ENCODE measurements around the gene MGAT5B.

The MGAT5B gene

GRCh38 chr17:76981545-76982295 is 113.5 kb downstream of the MGAT5B start:
- no peak overlapping the region for H3K4me2 ChIP-seq (ENCODE audit: low read depth, low read length)
- TF ChIP-seq EZH2 (optimal IDR thresholded peaks at IDR 0.05; ENCODE audit: low read depth, low read length) (no peak), EZH2phosphoT487 (IDR thresholded peaks at IDR 0.05; ENCODE audit: low read length) (no peak), CTCF (IDR thresholded peaks at IDR 0.05; ENCODE audit: low read length) (no peak)
- H3K36me3 ChIP-seq (replicated peaks; ENCODE audit: insufficient read depth, low read length): no peaks in the 10 kb centered on the region
- H3K9ac ChIP-seq (ENCODE audit: low read length): no peak overlapping the region
- no peaks in the 10 kb centered on the region for H3K9me3 ChIP-seq (replicated peaks; ENCODE audit: insufficient read depth, low read length)
- H3K9me2 ChIP-seq (replicated peaks; ENCODE audit: insufficient read depth, low read length): no peaks in the 10 kb centered on the region
- no peak overlapping the region for H2AFZ ChIP-seq (ENCODE audit: low read length)
- no peaks in the 10 kb centered on the region for H3K79me2 ChIP-seq (ENCODE audit: low read length)
- H3K27me3 ChIP-seq (replicated peaks; ENCODE audit: insufficient read depth, low read length): no peaks in the 10 kb centered on the region
- no peak for DNase-seq
- no peak overlapping the region for H3K4me3 ChIP-seq (ENCODE audit: low read length)
- H3F3A ChIP-seq (ENCODE audit: insufficient read depth, low read length): no peaks in the 10 kb centered on the region
- no peaks in the 10 kb centered on the region for H4K20me1 ChIP-seq (ENCODE audit: insufficient read depth, low read length)
- no peak overlapping the region for H3K27ac ChIP-seq (ENCODE audit: low read length)
- H3K4me1 ChIP-seq (ENCODE audit: low read length): peaks cover 7% of the 10 kb centered on the region; the same call in 1 of the 2 replicates

- Histone ChIP-seq H3K79me2 (ENCODE audit: low read length) (no peaks in the 10 kb centered on the region), H3K36me3 (replicated peaks; ENCODE audit: insufficient read depth, low read length) (no peaks in the 10 kb centered on the region), H3K9me2 (replicated peaks; ENCODE audit: insufficient read depth, low read length) (no peaks in the 10 kb centered on the region), H3K27me3 (replicated peaks; ENCODE audit: insufficient read depth, low read length) (no peaks in the 10 kb centered on the region), H4K20me1 (ENCODE audit: insufficient read depth, low read length) (no peaks in the 10 kb centered on the region), H2AFZ (ENCODE audit: low read length) (no peak overlapping the region), H3K4me3 (ENCODE audit: low read length) (no peak overlapping the region), H3K9ac (ENCODE audit: low read length) (no peak overlapping the region), H3K4me1 (ENCODE audit: low read length) (peaks cover 7% of the 10 kb centered on the region; the same call in 1 of the 2 replicates), H3K27ac (ENCODE audit: low read length) (no peak overlapping the region), H3K4me2 (ENCODE audit: low read depth, low read length) (no peak overlapping the region), H3K9me3 (replicated peaks; ENCODE audit: insufficient read depth, low read length) (no peaks in the 10 kb centered on the region), H3F3A (ENCODE audit: insufficient read depth, low read length) (no peaks in the 10 kb centered on the region)
- DNase-seq: no peak
- TF ChIP-seq EZH2 (optimal IDR thresholded peaks at IDR 0.05; ENCODE audit: low read depth, low read length) (no peak), EZH2phosphoT487 (IDR thresholded peaks at IDR 0.05; ENCODE audit: low read length) (no peak), CTCF (IDR thresholded peaks at IDR 0.05; ENCODE audit: low read length) (no peak)
These were observed 114.3 kb downstream of the MGAT5B start for GRCh38 chr17:76982408-76983074.

GRCh38 chr17:76983075-76983775 is 115.0 kb downstream of the MGAT5B start:
- Histone ChIP-seq H3K27ac (ENCODE audit: low read length) (no peak overlapping the region), H3K4me2 (ENCODE audit: low read depth, low read length) (no peak overlapping the region), H3K9me2 (replicated peaks; ENCODE audit: insufficient read depth, low read length) (no peaks in the 10 kb centered on the region), H4K20me1 (ENCODE audit: insufficient read depth, low read length) (no peaks in the 10 kb centered on the region), H3K4me1 (ENCODE audit: low read length) (peaks cover 7% of the 10 kb centered on the region; the same call in 1 of the 2 replicates), H3K36me3 (replicated peaks; ENCODE audit: insufficient read depth, low read length) (no peaks in the 10 kb centered on the region), H3K4me3 (ENCODE audit: low read length) (no peak overlapping the region), H3K79me2 (ENCODE audit: low read length) (no peaks in the 10 kb centered on the region), H3K9ac (ENCODE audit: low read length) (no peak overlapping the region), H3K27me3 (replicated peaks; ENCODE audit: insufficient read depth, low read length) (no peaks in the 10 kb centered on the region), H3F3A (ENCODE audit: insufficient read depth, low read length) (no peaks in the 10 kb centered on the region), H2AFZ (ENCODE audit: low read length) (no peak overlapping the region), H3K9me3 (replicated peaks; ENCODE audit: insufficient read depth, low read length) (no peaks in the 10 kb centered on the region)
- TF ChIP-seq EZH2 (optimal IDR thresholded peaks at IDR 0.05; ENCODE audit: low read depth, low read length) (no peak), EZH2phosphoT487 (IDR thresholded peaks at IDR 0.05; ENCODE audit: low read length) (no peak), CTCF (IDR thresholded peaks at IDR 0.05; ENCODE audit: low read length) (no peak)
- DNase-seq: no peak
